A673 (cell line): Measurements from ENCODE around the gene NCAM2. TPM values are rescaled to one million over a fixed set of nuclear protein-coding genes. Genes with fewer than 3 reads are reported as not detected.

Experiments used
- BruUV-seq: library from RNA; stranded (reverse); fragments of 400-500 nt; replicated peaks from 2 replicates; lab custom pipeline; 2021; lab: Mats Ljungman, UMichigan
- CTCF ChIA-PET: fragments of 300-600 bp; sonication (Branson Sonifier 250); formaldehyde crosslinking; loops from one replicate; lab custom pipeline; 2022; ENCODE audit warnings: antibody characterized with exemption; lab: Charles Lee
- POLR2A ChIA-PET: fragments of 300-600 bp; sonication (Branson Sonifier 250); formaldehyde crosslinking; loops from one replicate; lab custom pipeline; 2022; ENCODE audit warnings: antibody characterized with exemption; ENCODE audit not compliant: low non-redundant PET; lab: Charles Lee
- DNase-seq: peaks from one replicate; pipeline ENCODE4 v3.0.0-alpha.2; 2015; ENCODE audit warnings: low spot score
- H3K27ac ChIP-seq: fragments of 200-600 bp; sonication (generic); 2 replicates; pipeline ENCODE4 v1.5.1; 2016; ENCODE audit warnings: mixed run types, low read depth, mild to moderate bottlenecking, mixed read lengths, antibody characterized with exemption, low read length; ENCODE audit not compliant: poor library complexity, severe bottlenecking
- H3K27me3 ChIP-seq: fragments of 200-600 bp; sonication (generic); replicated peaks from 2 replicates; pipeline ENCODE4 v1.6.1; 2017; ENCODE audit warnings: mixed run types, low read depth, mild to moderate bottlenecking, mixed read lengths, antibody characterized with exemption, low read length; ENCODE audit not compliant: insufficient read depth, poor library complexity
- H3K36me3 ChIP-seq: fragments of 200-600 bp; sonication (generic); 2 replicates; pipeline ENCODE4 v1.6.1; 2016; ENCODE audit warnings: mixed run types, mild to moderate bottlenecking, mixed read lengths, antibody characterized with exemption, low read length; ENCODE audit not compliant: insufficient read depth, poor library complexity, severe bottlenecking
- H3K4me1 ChIP-seq: fragments of 200-600 bp; sonication (generic); 2 replicates; pipeline ENCODE4 v1.6.1; 2017; ENCODE audit warnings: mixed run types, mild to moderate bottlenecking, mixed read lengths, antibody characterized with exemption, low read length; ENCODE audit not compliant: insufficient read depth, poor library complexity, severe bottlenecking
- H3K4me3 ChIP-seq: fragments of 200-600 bp; sonication (generic); 2 replicates; pipeline ENCODE4 v1.5.1; 2016; ENCODE audit warnings: low read depth, mixed run types, mild to moderate bottlenecking, mixed read lengths, low read length; ENCODE audit not compliant: poor library complexity, severe bottlenecking
- H3K9me3 ChIP-seq: fragments of 200-600 bp; sonication (generic); 2 replicates; pipeline ENCODE4 v1.6.1; 2016; ENCODE audit warnings: mixed run types, low read depth, mild to moderate bottlenecking, mixed read lengths, antibody characterized with exemption, low read length; ENCODE audit not compliant: poor library complexity, severe bottlenecking
- EZH2 ChIP-seq: fragments of 200-600 bp; sonication (generic); IDR thresholded peaks from 2 replicates; pipeline ENCODE4 v1.6.1; 2017; ENCODE audit warnings: borderline replicate concordance, low read depth, mild to moderate bottlenecking, mixed read lengths, antibody characterized with exemption, low read length; ENCODE audit not compliant: poor library complexity, severe bottlenecking
- intact Hi-C: fragments of 100-400 bp; cut with micrococcal nuclease; formaldehyde crosslinking; loops from one replicate; pipeline ENCODE4 v1.10.0; 2022; ENCODE audit not compliant: unreplicated experiment
- total RNA-seq: library from RNA; stranded (reverse); gene quantifications from 2 replicates; pipeline ENCODE4 v1.2.3, GENCODE V29; 2021
- TF ChIP-seq, protein P1 (sequence below): fragments of 300-800, 200-600 bp; sonication (generic); conservative IDR thresholded peaks from 2 replicates; pipeline ENCODE4 v1.5.1; 2017; ENCODE audit warnings: low read depth, mild to moderate bottlenecking, antibody characterized with exemption, low read length, moderate library complexity, mixed read lengths

The NCAM2 gene
- total RNA-seq, 1 experiment from 2014 or later, result 38.2 TPM

GRCh38 chr21:21001591-21002100 lies 3.4 kb downstream of the NCAM2 start:
- POLR2A ChIA-PET, result no interaction called here

GRCh38 chr21:21002153-21002552 lies 3.9 kb downstream of the NCAM2 start:
- Histone ChIP-seq H3K27me3 (no peaks in the 10 kb centered on the region), H3K9me3 (no peaks in the 10 kb centered on the region), H3K27ac (peak overlapping the region; percentile 67), H3K4me1 (peaks cover 23% of the 10 kb centered on the region), H3K36me3 (no peaks in the 10 kb centered on the region), H3K4me3 (peak overlapping the region; percentile 84)
- intact Hi-C loops, result loop anchor here (2.0 to 10.0 kb wide), 6 partner anchors 101 to 1791 kb away; no protein-coding TSS in a partner anchor
- DNase-seq, result peak; percentile 17
- TF ChIP-seq, protein P1, sequence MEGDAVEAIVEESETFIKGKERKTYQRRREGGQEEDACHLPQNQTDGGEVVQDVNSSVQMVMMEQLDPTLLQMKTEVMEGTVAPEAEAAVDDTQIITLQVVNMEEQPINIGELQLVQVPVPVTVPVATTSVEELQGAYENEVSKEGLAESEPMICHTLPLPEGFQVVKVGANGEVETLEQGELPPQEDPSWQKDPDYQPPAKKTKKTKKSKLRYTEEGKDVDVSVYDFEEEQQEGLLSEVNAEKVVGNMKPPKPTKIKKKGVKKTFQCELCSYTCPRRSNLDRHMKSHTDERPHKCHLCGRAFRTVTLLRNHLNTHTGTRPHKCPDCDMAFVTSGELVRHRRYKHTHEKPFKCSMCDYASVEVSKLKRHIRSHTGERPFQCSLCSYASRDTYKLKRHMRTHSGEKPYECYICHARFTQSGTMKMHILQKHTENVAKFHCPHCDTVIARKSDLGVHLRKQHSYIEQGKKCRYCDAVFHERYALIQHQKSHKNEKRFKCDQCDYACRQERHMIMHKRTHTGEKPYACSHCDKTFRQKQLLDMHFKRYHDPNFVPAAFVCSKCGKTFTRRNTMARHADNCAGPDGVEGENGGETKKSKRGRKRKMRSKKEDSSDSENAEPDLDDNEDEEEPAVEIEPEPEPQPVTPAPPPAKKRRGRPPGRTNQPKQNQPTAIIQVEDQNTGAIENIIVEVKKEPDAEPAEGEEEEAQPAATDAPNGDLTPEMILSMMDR, result no peak
- no peak for TF ChIP-seq EZH2
- ChIA-PET POLR2A (no interaction called here), CTCF (no interaction called here)
- no TSS peak for BruUV-seq

More at GRCh38 chr21:21001591-21002100, 3.4 kb downstream of the NCAM2 start:
- intact Hi-C loops, result loop anchor here (2.0 to 10.0 kb wide), 6 partner anchors 101 to 1791 kb away; no protein-coding TSS in a partner anchor
- no peak for TF ChIP-seq EZH2
- TF ChIP-seq, protein P1, result no peak
- Histone ChIP-seq H3K4me1 (peaks cover 23% of the 10 kb centered on the region), H3K9me3 (no peaks in the 10 kb centered on the region), H3K4me3 (peak overlapping the region; percentile 84), H3K36me3 (no peaks in the 10 kb centered on the region), H3K27ac (peak overlapping the region; percentile 67), H3K27me3 (no peaks in the 10 kb centered on the region)
- no peak for DNase-seq
- CTCF ChIA-PET, result no interaction called here
- no TSS peak for BruUV-seq

DNA sequence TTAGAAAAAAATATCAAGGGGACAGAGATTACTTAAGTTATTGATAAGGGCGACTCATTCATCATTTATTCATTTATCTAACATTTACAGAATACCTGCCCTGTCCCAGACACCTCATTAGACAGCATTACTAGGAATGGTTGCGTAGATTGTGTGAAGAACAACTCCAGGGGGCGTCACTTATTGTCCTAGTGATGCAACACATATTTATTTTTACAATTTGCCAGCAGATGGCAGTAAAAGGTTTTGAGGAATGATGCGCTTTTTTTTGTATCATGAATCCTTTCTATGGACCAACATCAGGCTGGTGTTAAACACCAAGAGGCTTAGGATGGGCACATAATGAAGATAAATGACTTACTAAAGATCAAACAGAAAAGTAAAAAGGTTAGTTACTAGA lies 5.5 kb downstream of the NCAM2 start:
- Histone ChIP-seq H3K27me3 (no peaks in the 10 kb centered on the region), H3K36me3 (no peaks in the 10 kb centered on the region), H3K27ac (no peak overlapping the region), H3K4me3 (no peak overlapping the region), H3K9me3 (no peaks in the 10 kb centered on the region), H3K4me1 (peaks cover 23% of the 10 kb centered on the region)
- intact Hi-C loops, result loop anchor here (2.0 to 10.0 kb wide), 6 partner anchors 99 to 1789 kb away; no protein-coding TSS in a partner anchor
- DNase-seq, result peak; percentile 88
- ChIA-PET CTCF (no interaction called here), POLR2A (interaction anchor here (0.7 kb wide), 1 partner anchor 101 kb away, joined by 5 read pairs; no protein-coding TSS in a partner anchor)
- no TSS peak for BruUV-seq
- TF ChIP-seq, protein P1, result peak; percentile 85
- TF ChIP-seq EZH2, result no peak
